ENCODE data around the gene ENAM.

ENAM gene

GRCh38 chr4:70628444-70628843 lies at the start of gene ENAM:
ENAM (plus strand) TSS chr4:70628744; CDS start chr4:70629501, 757 bp downstream.
- no peak for DNase-seq

GRCh38 chr4:70581980-70582379 lies 46.6 kb upstream of the ENAM start:
- DNase-seq, result no peak

GRCh38 chr4:70583952-70584834 lies 44.4 kb upstream of the ENAM start:
- DNase-seq, result no peak

- DNase-seq, result no peak
These were observed 41.7 kb upstream of the ENAM start for GRCh38 chr4:70586841-70587240.

- DNase-seq, result no peak
These were observed 38.8 kb upstream of the ENAM start for GRCh38 chr4:70589785-70590184.

GRCh38 chr4:70591955-70592582 lies 36.5 kb upstream of the ENAM start, which contains the start of gene AMBN:
AMBN (plus strand) TSS chr4:70592256; CDS start chr4:70592359, 103 bp downstream.
- no peak for DNase-seq

- DNase-seq, result no peak
These were observed 34.3 kb upstream of the ENAM start for GRCh38 chr4:70594196-70594595.

GRCh38 chr4:70600305-70600704 lies 28.2 kb upstream of the ENAM start:
- DNase-seq, result no peak

GRCh38 chr4:70600977-70601376 lies 27.6 kb upstream of the ENAM start:
- DNase-seq, result no peak

GRCh38 chr4:70601422-70602039 lies 27.0 kb upstream of the ENAM start:
- DNase-seq, result peak in 3 of 4 experiments; percentile 3 to 30 (median 24)

- DNase-seq, result no peak
These were observed 24.7 kb upstream of the ENAM start for GRCh38 chr4:70603856-70604255.

- DNase-seq, result no peak
These were observed 22.1 kb upstream of the ENAM start for GRCh38 chr4:70606459-70606858.

GRCh38 chr4:70607334-70607853 lies 21.1 kb upstream of the ENAM start:
- DNase-seq, result no peak

GRCh38 chr4:70608324-70608723 lies 20.2 kb upstream of the ENAM start:
- no peak for DNase-seq

- DNase-seq, result no peak
These were observed 15.0 kb upstream of the ENAM start for GRCh38 chr4:70613306-70614183.

- DNase-seq, result no peak
These were observed 14.4 kb upstream of the ENAM start for GRCh38 chr4:70614184-70614555.

GRCh38 chr4:70619288-70619687 lies 9.3 kb upstream of the ENAM start:
- DNase-seq, result no peak

- DNase-seq, result no peak
These were observed 8.8 kb upstream of the ENAM start for GRCh38 chr4:70619778-70620177.

- no peak for DNase-seq
These were observed 5.2 kb upstream of the ENAM start for GRCh38 chr4:70623323-70623722.

- no peak for DNase-seq
These were observed 4.2 kb upstream of the ENAM start for GRCh38 chr4:70624226-70624793.

- no peak for DNase-seq
These were observed 924 bp upstream of the ENAM start for GRCh38 chr4:70627620-70628019.

- no peak for DNase-seq
These were observed 1.0 kb downstream of the ENAM start for GRCh38 chr4:70629469-70630090.

Measured in activated naive CD4-positive, alpha-beta T cell (primary cell).